DLD1 (cell line): ENCODE measurements around the gene PLGRKT.
"Not testable (repeated sequence)": the region's sequence is repeated elsewhere in the genome, so short reads cannot be mapped to it uniquely, and the experiment has no call there.

ENCODE experiments used
- in situ Hi-C: cut with HindIII; loops from 2 replicates; pipeline ENCODE4 v1.10.0; 2017; ENCODE audit warnings: low sequenced_read_pairs

The PLGRKT gene

DNA sequence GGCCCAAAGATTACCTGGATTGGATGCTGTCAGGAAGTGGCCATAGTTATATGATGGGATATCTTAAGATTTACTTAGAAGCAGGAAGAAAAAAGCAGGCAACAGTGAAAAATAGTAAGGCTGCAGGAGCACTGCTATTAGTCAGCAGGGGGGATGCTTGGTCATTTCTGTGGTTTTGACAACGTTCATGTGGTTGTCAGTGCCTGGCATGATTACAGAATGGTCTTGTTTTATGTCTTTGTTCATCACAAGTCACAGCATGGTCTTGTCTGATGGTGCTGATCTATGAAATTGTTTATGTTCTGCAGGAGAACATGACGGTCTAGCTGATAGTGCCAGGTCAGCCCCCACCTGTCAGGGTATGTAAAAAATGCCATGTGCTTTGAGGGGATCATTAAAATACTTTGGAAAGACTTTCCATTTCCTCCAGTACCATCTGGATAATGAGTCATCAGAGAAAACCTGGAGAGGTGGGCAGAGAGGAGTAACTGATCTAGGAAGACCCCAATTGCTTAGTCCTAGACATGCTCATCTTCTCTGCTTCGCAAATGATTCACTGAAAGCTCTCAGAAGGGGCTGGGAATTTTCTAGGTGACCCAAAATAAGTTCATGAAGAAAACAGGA, 48.5 kb downstream of the PLGRKT start:
- in situ Hi-C loops: no loop called here

DNA sequence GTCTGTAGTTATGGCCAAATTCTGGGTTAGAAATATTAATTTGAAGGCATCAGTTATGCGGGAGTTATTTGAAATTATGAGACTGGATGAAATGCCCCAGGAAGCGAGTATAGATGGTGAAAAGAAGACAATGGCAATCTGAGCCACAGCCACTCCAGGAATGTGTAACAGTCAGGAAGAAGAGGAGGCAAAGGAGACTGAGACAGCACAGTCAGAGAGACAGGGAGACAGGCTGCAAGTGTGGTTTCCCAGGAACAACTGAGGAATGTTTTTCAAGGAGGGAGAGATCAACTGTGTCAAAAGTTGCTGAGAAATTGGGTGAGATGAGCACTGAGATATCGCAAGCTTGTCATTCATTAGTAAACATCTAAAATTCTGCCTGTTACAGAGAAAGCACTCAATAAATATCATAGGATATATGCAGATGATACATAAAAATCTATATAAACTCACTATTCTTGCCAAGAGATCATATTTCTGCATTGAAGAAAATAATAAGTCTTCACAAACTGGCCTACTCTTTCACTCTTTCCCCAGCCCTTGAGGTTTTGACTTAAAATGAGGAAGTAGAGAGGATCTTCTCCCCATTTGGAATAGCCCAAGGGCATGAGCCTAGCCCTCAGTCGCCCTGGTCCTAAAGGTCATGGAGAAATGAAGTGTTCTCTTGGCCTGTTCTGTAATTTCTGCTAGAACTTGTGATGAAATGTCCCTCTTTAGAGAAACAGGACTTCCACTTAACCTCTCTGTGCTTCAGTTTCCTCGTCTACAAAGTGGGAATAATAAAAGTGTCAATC, 49.5 kb downstream of the PLGRKT start:
- in situ Hi-C loops: no loop called here

DNA sequence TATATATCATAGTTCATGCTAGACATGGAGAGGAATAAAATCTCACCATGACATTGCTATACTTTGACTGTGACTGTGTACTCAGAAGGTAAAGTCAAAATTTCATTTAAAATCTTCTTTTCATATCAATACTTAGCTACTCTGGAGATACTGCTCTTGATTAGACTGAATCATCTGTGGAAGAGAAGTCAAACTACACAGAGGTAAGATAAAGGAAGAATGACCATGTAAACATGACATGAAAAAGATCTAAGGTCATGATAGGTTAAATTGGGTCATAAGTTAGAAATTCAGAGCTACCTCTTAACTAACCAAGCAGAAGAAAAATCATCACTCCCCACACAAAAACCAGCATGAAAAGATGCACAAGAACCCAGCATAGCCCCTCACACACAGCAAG, 53.3 kb downstream of the PLGRKT start:
- in situ Hi-C loops: no loop called here

DNA sequence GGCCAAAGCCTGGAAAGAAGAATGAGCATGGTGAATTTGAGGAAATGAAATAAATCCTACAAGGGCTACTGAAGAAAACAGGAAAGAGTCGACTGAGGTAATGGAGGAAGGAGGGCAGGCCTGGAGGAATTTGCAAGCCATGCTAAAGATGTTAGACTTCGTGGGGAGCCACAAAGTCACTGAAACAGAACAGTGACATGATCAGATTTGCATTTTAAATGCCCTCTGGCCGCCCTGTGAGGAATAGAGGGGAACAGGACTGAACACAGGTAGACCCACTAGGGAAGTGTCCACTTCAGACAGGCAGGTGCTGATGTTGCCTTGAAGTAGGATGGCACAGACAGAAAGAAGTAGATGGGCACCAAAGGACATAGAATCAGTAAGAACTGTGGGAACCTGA, 55.2 kb downstream of the PLGRKT start:
- in situ Hi-C loops: no loop called here

DNA sequence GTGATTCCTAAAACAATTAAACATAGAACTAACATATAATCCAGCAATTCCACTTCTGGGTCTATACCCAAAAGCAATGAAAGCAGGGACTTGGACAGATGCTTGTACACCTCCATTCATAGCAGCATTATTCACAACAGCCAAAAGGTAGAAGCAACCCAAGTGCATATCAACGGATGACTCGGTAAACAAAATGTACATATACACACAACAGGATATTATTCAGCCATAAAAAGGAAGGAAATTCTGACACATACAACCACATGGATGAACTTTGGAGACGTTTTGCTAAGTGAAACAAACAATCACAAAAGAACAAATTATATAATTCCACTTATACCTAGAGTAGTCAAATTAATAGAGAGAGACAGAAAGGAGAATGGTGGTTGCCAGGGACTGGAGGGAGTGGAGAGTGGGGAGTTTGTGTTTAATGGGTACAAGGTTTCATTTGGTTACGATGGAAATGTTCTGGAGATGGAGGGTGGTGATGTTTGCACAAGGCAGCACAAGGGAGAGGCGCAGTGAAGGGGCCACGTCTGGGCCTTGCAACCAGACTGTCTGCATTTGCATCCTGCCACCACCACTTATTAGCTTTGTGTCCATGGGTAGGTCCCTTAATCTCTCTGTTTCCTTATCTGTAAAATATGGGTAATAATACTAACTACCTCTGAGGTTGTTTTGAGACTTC, 61.8 kb downstream of the PLGRKT start:
- in situ Hi-C loops: no loop called here

DNA sequence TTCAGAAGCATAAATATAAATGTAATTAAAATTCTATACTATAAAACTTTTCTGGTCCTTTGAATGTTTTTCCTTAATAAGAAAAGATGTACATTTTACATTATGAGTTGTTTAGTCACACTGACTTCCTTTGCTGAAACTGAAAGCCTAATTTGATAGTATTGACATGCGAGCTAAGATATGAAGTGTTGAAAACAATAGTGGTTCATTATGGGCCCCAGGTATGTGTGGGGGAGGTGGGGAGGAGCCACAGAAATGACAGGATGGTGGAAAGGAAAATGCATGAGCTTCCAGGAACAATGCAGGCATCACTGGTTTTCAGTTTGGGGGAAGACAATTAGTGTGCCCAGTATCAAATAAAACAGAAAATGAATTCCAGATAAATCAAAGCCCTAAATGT, 62.6 kb downstream of the PLGRKT start:
- in situ Hi-C loops: no loop called here

DNA sequence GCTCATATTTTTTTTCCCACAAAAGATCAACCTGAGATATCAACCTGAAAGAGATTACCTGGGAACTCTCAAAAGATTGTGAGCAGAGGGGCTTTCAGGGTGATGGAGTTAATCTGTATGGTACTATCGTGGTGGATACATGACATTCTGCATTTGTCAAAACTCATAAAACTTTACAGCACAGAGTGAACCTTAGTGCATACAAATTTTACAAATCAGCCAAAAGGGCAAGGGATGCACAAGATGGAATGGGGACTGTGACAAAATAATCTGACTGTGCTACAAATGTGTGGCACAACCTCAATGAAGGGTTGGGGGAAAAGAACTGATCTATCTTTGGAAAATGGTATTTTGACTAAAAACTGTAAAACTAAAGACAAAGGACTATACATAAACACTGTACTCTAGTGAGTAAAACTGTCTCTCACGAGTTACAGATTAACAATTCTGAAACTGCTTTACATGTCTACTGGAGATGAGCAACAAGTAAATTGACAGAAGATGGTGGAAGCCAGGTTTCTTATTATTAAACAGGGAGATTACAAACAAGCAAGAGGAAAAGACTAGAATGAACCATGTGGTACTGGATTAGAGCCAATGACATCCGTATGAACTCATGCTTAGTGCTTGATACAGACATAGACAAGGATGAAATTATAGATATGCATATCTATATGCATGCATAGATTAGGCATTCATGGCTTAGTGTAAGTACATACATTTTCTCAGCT, 73.3 kb downstream of the PLGRKT start:
- in situ Hi-C loops: no loop called here

DNA sequence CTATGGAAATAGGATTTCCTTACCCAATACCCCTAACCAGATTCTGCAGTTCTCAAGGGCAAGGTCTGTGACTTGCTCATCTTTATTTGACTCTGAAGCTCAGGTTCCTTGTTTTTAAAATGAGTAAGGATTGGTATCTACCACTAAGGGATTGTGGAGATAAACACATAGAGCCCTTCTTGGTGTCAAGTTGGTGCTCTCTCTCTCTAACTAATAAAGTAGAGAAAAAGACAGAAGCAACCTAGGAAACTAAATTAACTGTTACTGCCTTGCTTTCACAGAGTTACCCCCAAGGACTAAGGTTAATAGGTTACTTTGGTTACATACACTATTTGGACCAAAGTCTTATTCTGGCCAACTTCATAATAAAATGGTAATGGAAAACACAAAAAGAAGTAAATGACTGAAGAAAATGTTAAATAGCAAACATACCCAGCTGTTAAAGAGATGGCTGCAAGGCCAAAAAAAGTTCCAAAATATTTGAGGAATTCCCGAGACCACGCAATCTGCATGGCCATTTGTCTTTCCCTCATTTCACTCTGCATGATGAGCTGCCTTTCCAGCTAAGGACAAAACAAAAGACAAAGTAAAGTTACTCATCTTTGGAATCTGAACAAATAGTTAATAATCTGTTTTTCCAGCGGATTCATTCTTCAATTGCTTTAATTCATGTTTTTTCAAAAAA, 76.3 kb downstream of the PLGRKT start:
- in situ Hi-C loops: no loop called here

DNA sequence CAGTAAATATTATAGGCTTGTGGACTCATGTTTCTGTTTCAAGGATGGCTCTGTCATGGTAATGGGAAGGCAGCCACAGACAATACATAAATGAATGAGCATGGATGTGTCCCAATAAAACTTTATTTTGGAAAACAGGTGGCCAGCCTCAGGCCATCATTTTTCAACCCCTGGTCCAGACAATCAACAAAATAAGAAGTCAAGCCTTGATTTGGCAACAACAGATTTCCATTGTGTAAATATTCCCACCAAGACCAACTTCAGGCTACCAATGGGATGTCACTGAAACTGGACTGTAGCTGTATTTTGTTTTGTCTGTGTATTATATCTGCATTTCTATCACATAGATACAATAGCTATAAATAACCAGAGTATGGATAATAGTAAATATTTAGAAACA, 77.4 kb downstream of the PLGRKT start:
- in situ Hi-C loops: no loop called here

DNA sequence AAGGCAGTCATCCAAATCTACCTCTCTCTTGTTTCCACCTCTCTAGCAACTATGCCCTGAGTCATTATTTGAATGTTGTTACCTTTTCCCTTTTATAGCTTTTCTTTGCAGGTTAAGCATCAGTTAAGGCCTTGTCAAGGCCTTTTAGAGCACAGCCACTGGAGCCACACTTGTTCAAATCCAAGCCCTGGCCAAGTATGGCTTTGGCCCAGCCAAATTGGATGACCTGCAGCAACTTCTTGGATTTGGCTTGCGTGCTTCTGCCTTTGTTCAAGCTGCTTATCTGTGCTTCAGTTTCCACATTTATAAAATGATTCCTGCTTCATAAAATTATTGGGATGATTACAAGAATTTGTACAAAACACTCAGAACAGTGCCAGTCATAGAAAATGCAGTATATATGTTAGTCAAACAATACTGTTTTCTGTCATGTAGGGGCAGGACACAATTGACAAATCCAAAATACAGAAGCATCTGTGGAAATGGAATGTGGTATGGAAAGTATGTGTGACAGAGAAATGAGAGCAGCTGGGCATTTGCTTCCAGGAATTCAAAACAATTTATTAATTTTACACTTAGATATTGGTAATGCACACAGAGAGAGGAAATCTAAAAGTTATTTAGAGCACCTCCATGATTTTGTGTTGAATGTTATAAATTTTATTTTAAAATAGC, 80.2 kb downstream of the PLGRKT start:
- in situ Hi-C loops: no loop called here

DNA sequence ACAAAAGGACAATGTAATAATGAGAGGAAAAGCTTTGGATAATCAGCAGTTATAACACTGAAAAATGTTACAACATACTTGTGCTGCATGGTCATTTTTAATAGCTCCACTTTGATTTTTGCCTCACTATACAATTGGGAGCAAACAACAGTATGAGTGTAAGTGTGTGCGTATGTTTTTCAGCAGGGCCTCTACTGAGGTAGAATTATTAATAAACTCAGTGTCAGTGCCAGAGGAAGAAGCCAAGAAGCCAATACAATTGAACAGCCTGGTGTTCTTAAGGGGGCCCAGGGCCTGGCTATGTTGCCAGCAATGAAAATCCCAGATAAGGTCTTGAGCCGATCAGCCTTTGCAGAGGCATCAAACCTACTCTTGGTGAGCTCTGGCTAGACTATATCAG, 81.9 kb downstream of the PLGRKT start:
- in situ Hi-C loops: no loop called here

DNA sequence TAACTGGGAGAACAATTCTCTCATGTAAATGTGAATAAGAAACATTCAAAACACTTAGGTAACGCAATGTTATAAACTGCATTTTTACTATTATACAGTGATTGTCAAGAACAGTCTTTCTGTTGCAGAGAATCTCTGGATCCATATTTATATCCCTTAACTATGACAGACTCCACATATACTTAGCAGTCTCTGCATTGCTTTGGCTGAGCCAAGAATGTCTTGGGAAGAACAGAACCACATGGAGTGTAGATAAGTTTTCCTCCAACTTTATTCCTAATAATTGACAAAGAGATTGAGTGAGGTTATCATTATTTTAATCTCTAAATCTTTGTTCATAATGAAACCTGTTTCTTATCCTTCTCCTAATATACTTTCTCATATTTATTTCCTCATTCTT, 82.5 kb downstream of the PLGRKT start:
- in situ Hi-C loops: no loop called here

DNA sequence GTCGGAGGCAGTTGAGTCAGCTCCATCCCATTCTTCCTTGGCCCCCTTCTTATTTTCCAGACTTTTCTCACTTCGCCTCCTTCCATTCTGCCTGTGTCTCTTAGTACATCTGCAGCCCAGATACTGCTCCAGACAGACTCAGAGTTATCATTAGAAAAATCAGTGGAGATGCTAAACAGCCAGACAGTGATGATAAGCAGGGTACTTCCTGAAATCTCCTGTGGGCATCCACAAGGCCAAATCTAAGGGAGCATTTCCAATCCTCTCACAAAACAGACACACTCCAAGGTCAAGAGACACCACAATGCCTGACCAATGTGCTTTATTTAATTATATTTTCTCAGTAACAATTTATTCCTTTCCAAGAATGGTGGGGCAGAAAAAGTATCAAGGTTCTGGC, 83.5 kb downstream of the PLGRKT start:
- in situ Hi-C loops: no loop called here

DNA sequence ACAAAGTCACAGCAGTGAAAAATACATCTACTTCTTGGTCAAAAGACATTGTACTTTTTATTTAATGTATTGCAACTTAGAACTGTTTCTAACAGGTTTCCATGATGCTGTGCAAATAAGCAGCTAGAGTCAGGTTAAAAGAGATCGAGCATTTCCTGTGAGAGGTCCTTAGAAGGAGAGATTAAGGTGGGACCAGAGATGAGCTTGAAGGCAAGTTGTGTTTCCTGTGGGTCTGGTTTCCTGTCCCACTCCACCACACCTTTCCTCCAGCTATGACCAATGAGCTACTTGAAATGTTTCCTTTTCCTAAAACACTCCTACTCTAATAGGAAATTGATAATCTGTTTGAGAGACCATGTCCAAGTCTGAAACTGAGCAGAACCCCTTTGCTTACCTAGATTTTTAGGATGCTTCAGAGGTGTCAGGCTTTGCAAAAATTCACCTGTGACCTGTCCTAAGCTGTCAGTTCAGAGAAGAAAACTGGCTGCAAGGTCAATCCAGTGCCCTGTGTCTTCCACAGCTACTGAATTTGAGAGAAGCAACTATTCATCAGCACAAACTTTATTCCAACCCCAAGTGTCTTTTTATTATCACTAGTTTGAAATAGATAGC, 85.0 kb downstream of the PLGRKT start:
- in situ Hi-C loops: no loop called here

DNA sequence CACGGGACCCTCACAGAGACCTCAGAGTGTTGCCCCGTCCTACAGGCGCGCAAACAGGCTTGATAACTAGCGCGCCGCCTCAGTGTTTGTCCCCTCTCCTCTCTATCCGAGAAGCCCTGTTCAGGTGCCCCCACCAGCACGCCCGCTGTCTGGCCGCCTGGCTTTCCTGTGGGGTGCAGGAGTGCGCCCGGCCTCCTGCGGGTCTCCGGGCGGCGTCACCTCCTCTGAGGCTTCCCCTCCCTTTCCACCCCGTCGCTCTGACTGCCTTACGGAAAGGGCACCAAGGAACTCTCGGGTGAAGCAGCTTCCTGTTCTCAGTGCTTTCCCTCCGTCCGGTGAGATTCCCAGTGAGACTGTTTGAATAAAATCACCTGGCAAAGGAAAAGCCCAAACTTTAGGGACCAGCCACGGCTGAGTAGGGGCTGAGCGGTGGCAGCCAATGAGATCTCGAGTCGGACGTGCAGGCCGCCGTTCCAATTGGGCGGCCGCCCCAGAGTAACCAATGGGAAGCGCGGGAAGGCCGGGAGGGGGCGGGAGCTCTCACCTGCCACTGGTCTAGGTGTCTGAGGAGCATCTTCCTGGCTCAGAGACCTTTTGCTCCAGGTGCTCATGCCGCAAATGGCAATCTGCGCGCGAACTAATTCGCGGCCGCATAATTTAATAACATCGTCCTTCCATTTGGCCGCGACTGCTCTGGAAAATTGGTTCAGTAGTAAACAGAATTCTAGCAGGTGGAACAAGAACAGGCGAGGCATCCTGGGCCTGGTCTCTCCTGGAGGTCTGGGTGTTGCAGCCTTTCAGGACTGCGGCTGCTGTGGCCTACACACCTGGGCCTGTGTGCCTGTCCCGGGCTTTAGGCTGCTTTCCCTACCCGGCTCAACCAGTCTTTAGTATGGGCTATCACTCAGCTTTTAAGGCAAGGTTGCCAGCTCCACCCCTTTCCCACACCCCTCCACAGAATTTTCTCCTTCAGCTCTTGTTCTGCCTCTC, 98.4 kb downstream of the PLGRKT start, which contains the start of gene RLN1:
TSS of gene RLN1 (minus strand) at position 885 of the 990 bp plus-strand sequence. CDS start at position 755, 130 bp downstream.
- in situ Hi-C loops: not testable (repeated sequence)

DNA sequence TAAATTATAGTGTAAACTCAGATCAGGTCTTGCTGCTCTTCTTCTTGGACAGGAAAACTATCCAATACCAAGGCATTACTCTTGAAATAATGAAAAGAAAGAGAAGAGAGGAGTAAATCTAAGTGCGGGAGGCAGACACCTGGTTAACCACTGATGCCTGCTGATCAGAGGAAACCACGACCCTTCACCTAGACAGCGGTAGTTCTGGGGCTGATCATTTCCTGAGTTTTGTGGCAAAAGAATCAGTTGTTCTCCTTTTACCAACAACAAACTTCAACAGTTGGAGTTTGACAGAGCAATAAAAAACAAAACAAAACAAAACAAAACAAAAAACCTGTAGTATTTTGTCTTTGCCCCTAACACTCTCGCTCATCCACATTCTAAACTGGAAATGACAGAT, 101.0 kb downstream of the PLGRKT start:
- in situ Hi-C loops: no loop called here

DNA sequence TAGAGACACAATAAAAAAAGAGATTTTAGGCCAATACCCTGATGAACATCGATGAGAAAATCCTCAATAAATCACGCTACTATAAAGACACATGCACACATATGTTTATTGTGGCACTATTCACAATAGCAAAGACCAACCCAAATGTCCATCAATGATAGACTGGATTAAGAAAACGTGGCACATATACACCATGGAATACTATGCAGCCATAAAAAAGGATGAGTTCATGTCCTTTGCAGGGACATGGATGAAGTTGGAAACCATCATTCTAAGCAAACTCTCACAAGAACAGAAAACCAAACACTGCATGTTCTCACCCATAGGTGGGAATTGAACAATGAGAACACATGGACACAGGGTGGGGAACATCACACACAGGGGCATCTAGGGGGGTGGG, 106.4 kb downstream of the PLGRKT start:
- in situ Hi-C loops: not testable (repeated sequence)

DNA sequence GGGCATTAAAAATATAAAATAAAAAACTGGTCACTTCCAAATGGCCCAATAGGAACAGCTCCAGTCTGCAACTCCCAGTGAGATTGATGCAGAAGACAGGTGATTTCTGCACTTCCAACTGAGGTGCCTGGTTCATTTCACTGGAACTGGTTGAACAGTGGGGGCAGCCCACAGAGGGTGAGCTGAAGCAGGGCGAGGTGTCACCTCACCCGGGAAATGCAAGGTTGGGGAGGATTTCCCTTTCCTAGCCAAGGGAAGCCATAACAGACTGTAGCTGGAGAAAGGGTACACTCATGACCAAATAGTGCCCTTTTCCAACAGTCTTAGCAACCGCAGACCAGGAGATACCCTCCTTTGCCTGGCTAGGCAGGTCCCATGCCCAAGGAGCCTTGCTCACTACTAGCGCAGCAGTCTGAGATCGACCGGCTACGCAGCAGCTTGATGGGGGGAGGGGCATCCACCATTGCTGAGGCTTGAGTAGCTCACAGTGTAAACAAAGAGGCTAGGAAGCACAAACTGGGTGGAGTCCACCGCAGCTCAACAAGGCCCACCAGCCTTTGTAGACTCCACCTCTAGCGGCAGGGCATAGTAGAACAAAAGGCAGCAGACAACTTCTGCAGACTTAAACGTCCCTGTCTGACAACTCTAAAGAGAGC, 110.7 kb downstream of the PLGRKT start:
- in situ Hi-C loops: no loop called here
